ENCODE data around the gene LLGL1. TPM values are rescaled to one million over a fixed set of nuclear protein-coding genes. Genes with fewer than 3 reads are reported as not detected.

The LLGL1 gene
- total RNA-seq, result 22.6 and 23.4 TPM in 2 replicates

GRCh38 chr17:18225121-18225641 is at the start of gene LLGL1:
LLGL1 (plus strand) TSS chr17:18225635; CDS start chr17:18225683, 48 bp downstream.
- H3K4me1 Mint-ChIP-seq (ENCODE audit: low read depth), result peaks cover 20% of the 10 kb centered on the region
- H3K27me3 Mint-ChIP-seq (ENCODE audit: insufficient read depth), result peaks cover 2% of the 10 kb centered on the region
- intact Hi-C loops (cut with micrococcal nuclease), result loop anchor here (1.0 to 5.0 kb wide), 7 partner anchors 35 to 186 kb away; partner anchors contain the start of genes ALKBH5, ATPAF2, DRG2 and GID4
- peak within 1 kb of the TSS; percentile 96 for H3K4me3 Mint-ChIP-seq
- no peaks in the 10 kb centered on the region for H3K36me3 Mint-ChIP-seq (ENCODE audit: low read depth)
- no peaks in the 10 kb centered on the region for H3K9me3 Mint-ChIP-seq
- peak; percentile 95 for DNase-seq (ENCODE audit: low spot score)
- peak within 1 kb of the TSS; percentile 90 for H3K27ac Mint-ChIP-seq

- Mint-ChIP-seq H3K36me3 (ENCODE audit: low read depth) (peaks cover 3% of the 10 kb centered on the region), H3K4me1 (ENCODE audit: low read depth) (peaks cover 14% of the 10 kb centered on the region), H3K27ac (no peak overlapping the region), H3K27me3 (ENCODE audit: insufficient read depth) (no peaks in the 10 kb centered on the region), H3K4me3 (no peak overlapping the region), H3K9me3 (no peaks in the 10 kb centered on the region)
- intact Hi-C loops (cut with micrococcal nuclease), result no loop called here
- no peak for DNase-seq (ENCODE audit: low spot score)
These were observed 49.3 kb upstream of the LLGL1 start for GRCh38 chr17:18176176-18176575.

- no peak for DNase-seq (ENCODE audit: low spot score)
- Mint-ChIP-seq H3K27me3 (ENCODE audit: insufficient read depth) (no peaks in the 10 kb centered on the region), H3K9me3 (no peaks in the 10 kb centered on the region), H3K4me1 (ENCODE audit: low read depth) (peaks cover 24% of the 10 kb centered on the region), H3K36me3 (ENCODE audit: low read depth) (peaks cover 3% of the 10 kb centered on the region), H3K27ac (no peak overlapping the region), H3K4me3 (no peak overlapping the region)
- intact Hi-C loops (cut with micrococcal nuclease), result no loop called here
These were observed 48.3 kb upstream of the LLGL1 start for GRCh38 chr17:18177133-18177532.

GRCh38 chr17:18177722-18178121 is 47.7 kb upstream of the LLGL1 start:
- Mint-ChIP-seq H3K4me1 (ENCODE audit: low read depth) (peaks cover 26% of the 10 kb centered on the region), H3K27me3 (ENCODE audit: insufficient read depth) (no peaks in the 10 kb centered on the region), H3K36me3 (ENCODE audit: low read depth) (peaks cover 3% of the 10 kb centered on the region), H3K4me3 (no peak overlapping the region), H3K9me3 (no peaks in the 10 kb centered on the region), H3K27ac (no peak overlapping the region)
- DNase-seq (ENCODE audit: low spot score), result no peak
- intact Hi-C loops (cut with micrococcal nuclease), result no loop called here

- H3K36me3 Mint-ChIP-seq (ENCODE audit: low read depth), result peaks cover 3% of the 10 kb centered on the region
- no peaks in the 10 kb centered on the region for H3K9me3 Mint-ChIP-seq
- no peaks in the 10 kb centered on the region for H3K27me3 Mint-ChIP-seq (ENCODE audit: insufficient read depth)
- peaks cover 26% of the 10 kb centered on the region for H3K4me1 Mint-ChIP-seq (ENCODE audit: low read depth)
- H3K27ac Mint-ChIP-seq, result peak overlapping the region; percentile 44
- intact Hi-C loops (cut with micrococcal nuclease), result no loop called here
- no peak for DNase-seq (ENCODE audit: low spot score)
- H3K4me3 Mint-ChIP-seq, result no peak overlapping the region
These were observed 46.2 kb upstream of the LLGL1 start for GRCh38 chr17:18179196-18179595.

- H3K4me3 Mint-ChIP-seq, result no peak overlapping the region
- H3K4me1 Mint-ChIP-seq (ENCODE audit: low read depth), result peaks cover 28% of the 10 kb centered on the region
- intact Hi-C loops (cut with micrococcal nuclease), result loop anchor here (5.0 kb wide), 6 partner anchors 208 to 742 kb away; partner anchors contain the start of genes DRC3, RAI1, SREBF1 and TOM1L2
- peaks cover 6% of the 10 kb centered on the region for H3K36me3 Mint-ChIP-seq (ENCODE audit: low read depth)
- no peaks in the 10 kb centered on the region for H3K27me3 Mint-ChIP-seq (ENCODE audit: insufficient read depth)
- DNase-seq (ENCODE audit: low spot score), result no peak
- H3K9me3 Mint-ChIP-seq, result no peaks in the 10 kb centered on the region
- H3K27ac Mint-ChIP-seq, result peak overlapping the region; percentile 63
These were observed 45.6 kb upstream of the LLGL1 start for GRCh38 chr17:18179804-18180203.

- Mint-ChIP-seq H3K27ac (peak overlapping the region; percentile 97), H3K9me3 (no peaks in the 10 kb centered on the region), H3K4me1 (ENCODE audit: low read depth) (peaks cover 42% of the 10 kb centered on the region), H3K36me3 (ENCODE audit: low read depth) (peaks cover 18% of the 10 kb centered on the region), H3K27me3 (ENCODE audit: insufficient read depth) (no peaks in the 10 kb centered on the region), H3K4me3 (peak overlapping the region; percentile 98)
- intact Hi-C loops (cut with micrococcal nuclease), result loop anchor here (5.0 kb wide), 6 partner anchors 209 to 741 kb away; partner anchors contain the start of genes DRC3, RAI1, SREBF1 and TOM1L2
- no peak for DNase-seq (ENCODE audit: low spot score)
These were observed 44.1 kb upstream of the LLGL1 start for GRCh38 chr17:18181358-18181757.

GRCh38 chr17:18182110-18182977 is 43.1 kb upstream of the LLGL1 start:
- H3K27me3 Mint-ChIP-seq (ENCODE audit: insufficient read depth), result no peaks in the 10 kb centered on the region
- no peak for DNase-seq (ENCODE audit: low spot score)
- H3K27ac Mint-ChIP-seq, result peak overlapping the region; percentile 97
- no peaks in the 10 kb centered on the region for H3K9me3 Mint-ChIP-seq
- peaks cover 26% of the 10 kb centered on the region for H3K36me3 Mint-ChIP-seq (ENCODE audit: low read depth)
- peak overlapping the region; percentile 98 for H3K4me3 Mint-ChIP-seq
- peaks cover 52% of the 10 kb centered on the region for H3K4me1 Mint-ChIP-seq (ENCODE audit: low read depth)
- intact Hi-C loops (cut with micrococcal nuclease), result loop anchor here (2.0 to 5.0 kb wide), 7 partner anchors 132 to 740 kb away; partner anchors contain the start of genes DRC3, RAI1, SMCR8 and SREBF1

GRCh38 chr17:18182978-18183333 is 42.5 kb upstream of the LLGL1 start:
- Mint-ChIP-seq H3K4me1 (ENCODE audit: low read depth) (peaks cover 58% of the 10 kb centered on the region), H3K9me3 (no peaks in the 10 kb centered on the region), H3K36me3 (ENCODE audit: low read depth) (peaks cover 31% of the 10 kb centered on the region), H3K4me3 (peak overlapping the region; percentile 98), H3K27ac (peak overlapping the region; percentile 97), H3K27me3 (ENCODE audit: insufficient read depth) (no peaks in the 10 kb centered on the region)
- peak; percentile 81 for DNase-seq (ENCODE audit: low spot score)
- intact Hi-C loops (cut with micrococcal nuclease), result loop anchor here (1.0 to 5.0 kb wide), 13 partner anchors 25 to 739 kb away; partner anchors contain the start of genes ATPAF2, DRC3, GID4 and LLGL1

- Mint-ChIP-seq H3K27me3 (ENCODE audit: insufficient read depth) (no peaks in the 10 kb centered on the region), H3K4me1 (ENCODE audit: low read depth) (peaks cover 64% of the 10 kb centered on the region), H3K9me3 (no peaks in the 10 kb centered on the region), H3K27ac (peak within 1 kb of the TSS; percentile 97), H3K36me3 (ENCODE audit: low read depth) (peaks cover 37% of the 10 kb centered on the region), H3K4me3 (peak within 1 kb of the TSS; percentile 98)
- intact Hi-C loops (cut with micrococcal nuclease), result loop anchor here (1.0 to 5.0 kb wide), 14 partner anchors 25 to 739 kb away; partner anchors contain the start of genes ATPAF2, DRC3, GID4 and LLGL1
- peak; percentile 95 for DNase-seq (ENCODE audit: low spot score)
These were observed 41.9 kb upstream of the LLGL1 start, which contains the start of gene ALKBH5 for GRCh38 chr17:18183334-18184142. ALKBH5 (plus strand) TSS chr17:18183828; CDS start chr17:18184244, 416 bp downstream.

- Mint-ChIP-seq H3K9me3 (no peaks in the 10 kb centered on the region), H3K36me3 (ENCODE audit: low read depth) (peaks cover 39% of the 10 kb centered on the region), H3K4me1 (ENCODE audit: low read depth) (peaks cover 65% of the 10 kb centered on the region)
These were observed 41.0 kb upstream of the LLGL1 start for GRCh38 chr17:18184143-18185031.

More at GRCh38 chr17:18184143-18185031, 41.0 kb upstream of the LLGL1 start:
- intact Hi-C loops (cut with micrococcal nuclease), result loop anchor here (1.0 to 5.0 kb wide), 7 partner anchors 43 to 738 kb away; partner anchors contain the start of genes DRC3, RAI1, SREBF1 and TOM1L2
- peak overlapping the region; percentile 90 for H3K27ac Mint-ChIP-seq
- peak overlapping the region; percentile 98 for H3K4me3 Mint-ChIP-seq
- no peaks in the 10 kb centered on the region for H3K27me3 Mint-ChIP-seq (ENCODE audit: insufficient read depth)
- DNase-seq (ENCODE audit: low spot score), result peak; percentile 65
